Endothelial cell of umbilical vein (primary cell): ENCODE data around the gene KDM4C. TPM values are rescaled to one million over a fixed set of nuclear protein-coding genes. Genes with fewer than 3 reads are reported as not detected.

Experiments
- BruUV-seq: library from RNA; stranded (reverse); fragments of 400-500 nt; replicated peaks from 2 replicates; lab custom pipeline; 2021; lab: Mats Ljungman, UMichigan
- CTCF ChIA-PET: fragments of 300-600, 350-600 bp; sonication (Branson Sonifier 250); formaldehyde crosslinking; loops from one replicate; lab custom pipeline; 2021; ENCODE audit warnings: antibody characterized with exemption, inconsistent platforms; lab: Charles Lee
- POLR2A ChIA-PET: fragments of 300-600, 350-600 bp; sonication (Branson Sonifier 250); formaldehyde crosslinking; loops from one replicate; lab custom pipeline; 2021; ENCODE audit warnings: antibody characterized with exemption, inconsistent platforms; lab: Charles Lee
- DNase-seq: peaks from one replicate; pipeline ENCODE4 v3.0.0-alpha.2; 2011; ENCODE audit warnings: low read depth, low spot score
- FAIRE-seq: peaks from 2 replicates; lab custom pipeline; 2011; peaks lifted over from hg19 to GRCh38; lab: Jason Lieb, UNC
- H2AFZ ChIP-seq: 2 replicates; pipeline ENCODE4 v1.6.0; 2012; ENCODE audit warnings: low read depth, low read length, control low read depth, inconsistent platforms
- H3K27ac ChIP-seq: 2 replicates; pipeline ENCODE4 v1.5.1; 2011; ENCODE audit warnings: low read depth, mild to moderate bottlenecking, control low read depth, low read length, moderate library complexity; ENCODE audit not compliant: insufficient read depth
- H3K27me3 ChIP-seq, 2 experiments: 2 replicates each; pipeline versions ENCODE4 v1.6.0 to v1.6.1; 2011; ENCODE audit warnings: low read length in 2 of 2, mixed read lengths in 1 of 2; ENCODE audit not compliant: control insufficient read depth in 2 of 2, insufficient read depth in 2 of 2
- H3K36me3 ChIP-seq, 2 experiments: 2 replicates in 1 of 2; 3 replicates in 1 of 2; pipeline ENCODE4 v1.5.1; 2011; ENCODE audit warnings: low read length in 2 of 2, mild to moderate bottlenecking in 1 of 2, moderate library complexity in 1 of 2; ENCODE audit not compliant: control insufficient read depth in 2 of 2, insufficient read depth in 2 of 2; ENCODE audit errors: extremely low read depth in 1 of 2
- H3K4me1 ChIP-seq: 3 replicates; pipeline ENCODE4 v1.5.1; 2011; ENCODE audit warnings: mild to moderate bottlenecking, low read length; ENCODE audit not compliant: control insufficient read depth, insufficient read depth; ENCODE audit errors: extremely low read depth
- H3K4me2 ChIP-seq: 2 replicates; pipeline ENCODE4 v1.6.1; 2011; ENCODE audit warnings: low read length, control low read depth, mixed read lengths; ENCODE audit not compliant: insufficient read depth
- H3K4me3 ChIP-seq, 3 experiments: fragments of 200-600 bp in 1 of 3; sonication (generic), shearing (Covaris generic) in 1 of 3; replicated peaks in 1 of 3; 2 replicates each; pipeline ENCODE4 v1.5.1; 2011 to 2016; ENCODE audit warnings: control low read depth in 3 of 3, low read length in 3 of 3, mild to moderate bottlenecking in 2 of 3, inconsistent platforms in 1 of 3, low read depth in 1 of 3, moderate library complexity in 1 of 3; ENCODE audit not compliant: insufficient read depth in 1 of 3
- H3K79me2 ChIP-seq: 2 replicates; pipeline ENCODE4 v1.6.0; 2012; ENCODE audit warnings: low read length, inconsistent platforms; ENCODE audit not compliant: control insufficient read depth, insufficient read depth
- H3K9ac ChIP-seq: replicated peaks from 2 replicates; pipeline ENCODE3; 2011; ENCODE audit warnings: low read length, control low read depth; ENCODE audit not compliant: insufficient read depth; ENCODE audit errors: extremely low read depth
- H3K9me1 ChIP-seq: replicated peaks from 3 replicates; pipeline ENCODE4 v1.6.0; 2011; ENCODE audit warnings: mild to moderate bottlenecking, low read length; ENCODE audit not compliant: control insufficient read depth, insufficient read depth; ENCODE audit errors: extremely low read depth
- H3K9me3 ChIP-seq: replicated peaks from 2 replicates; pipeline ENCODE4 v1.5.1; 2012; ENCODE audit warnings: low read length, inconsistent platforms; ENCODE audit not compliant: control insufficient read depth, insufficient read depth
- H4K20me1 ChIP-seq: replicated peaks from 2 replicates; pipeline ENCODE3; 2011; ENCODE audit warnings: mild to moderate bottlenecking, low read length; ENCODE audit not compliant: control insufficient read depth, insufficient read depth; ENCODE audit errors: extremely low read depth
- EZH2 ChIP-seq: IDR thresholded peaks from 2 replicates; pipeline ENCODE4 v1.6.1; 2012; ENCODE audit warnings: borderline replicate concordance, low read depth, mild to moderate bottlenecking, moderate library complexity, low read length, inconsistent platforms; ENCODE audit not compliant: severe bottlenecking
- FOS ChIP-seq: IDR thresholded peaks from 2 replicates; pipeline ENCODE4 v1.6.1; 2011; ENCODE audit warnings: mild to moderate bottlenecking, low read length, moderate library complexity, borderline replicate concordance; ENCODE audit not compliant: insufficient read depth
- GATA2 ChIP-seq: IDR thresholded peaks from 2 replicates; pipeline ENCODE4 v1.7.0; 2011; ENCODE audit warnings: low read depth, mild to moderate bottlenecking, moderate library complexity, mixed read lengths, low read length; ENCODE audit not compliant: insufficient read length, insufficient read depth
- JUN ChIP-seq: IDR thresholded peaks from 2 replicates; pipeline ENCODE4 v1.6.1; 2011; ENCODE audit warnings: borderline replicate concordance, low read depth; ENCODE audit not compliant: insufficient read length, insufficient read depth
- MYC ChIP-seq: IDR thresholded peaks from one replicate; pipeline ENCODE4 v1.6.1; 2011; ENCODE audit warnings: mild to moderate bottlenecking, low read depth, low read length
- POLR2A ChIP-seq: IDR thresholded peaks from 2 replicates; pipeline ENCODE4 v1.6.1; 2012; ENCODE audit warnings: low read depth, mild to moderate bottlenecking, control low read depth, low read length
- POLR2AphosphoS5 ChIP-seq: IDR thresholded peaks from 2 replicates; pipeline ENCODE4 v1.6.1; 2012; ENCODE audit warnings: low read depth, mild to moderate bottlenecking, control low read depth, low read length, moderate library complexity; ENCODE audit not compliant: insufficient read depth
- dilution Hi-C: fragments of 300-500 bp; cut with MboI; formaldehyde crosslinking; loops from one replicate; pipeline ENCODE4 v1.15.0; 2019; ENCODE audit warnings: low sequenced_read_pairs; ENCODE audit not compliant: extremely low pct_ligation_motif_present
- intact Hi-C: fragments of 100-400 bp; cut with micrococcal nuclease; formaldehyde crosslinking; loops from one replicate; pipeline ENCODE4 v1.10.0; 2022
- polyA plus RNA-seq, 4 experiments: library from polyadenylated mRNA; depleted of rRNA in 3 of 4; stranded (reverse) in 3 of 4; unstranded in 1 of 4; fragments of >200 nt; gene quantifications; 2 replicates each; pipeline versions ENCODE4 v1.2.1 to v1.2.3, GENCODE V29; 2011 to 2012; ENCODE audit warnings: missing spikeins in 1 of 4
- total RNA-seq: library from RNA; stranded (reverse); gene quantifications from 2 replicates; pipeline ENCODE4 v1.2.3, GENCODE V29; 2021
- TF ChIP-seq, protein P1 (sequence below), 2 donors: IDR thresholded peaks; 1 replicate in 1 of 2; 2 replicates in 1 of 2; pipeline ENCODE4 v1.5.1; 2011; ENCODE audit warnings: low read length in 2 of 2, mild to moderate bottlenecking in 2 of 2, moderate library complexity in 2 of 2, control low read depth in 1 of 2, inconsistent platforms in 1 of 2, low read depth in 1 of 2; ENCODE audit not compliant: insufficient read depth in 1 of 2; ENCODE audit errors: extremely low read depth in 1 of 2
- TF ChIP-seq, protein P2 (sequence below): IDR thresholded peaks from 2 replicates; pipeline ENCODE4 v1.6.1; 2011; ENCODE audit not compliant: insufficient read depth, insufficient read length

Gene KDM4C
- total and polyA plus RNA-seq, 2 donors (not counting 3 experiments of a cell fraction or from before 2014, with no cell fraction given) = 5.4 to 15.0 TPM

GRCh38 chr9:7174884-7175283 lies 417.1 kb downstream of the KDM4C start:
- ChIA-PET CTCF (interaction anchor here (1.1 to 1.4 kb wide), 2 partner anchors 11 to 20 kb away, joined by 3 to 4 read pairs; no protein-coding TSS in a partner anchor), POLR2A (no interaction called here)
- Histone ChIP-seq H3K4me1 (no peaks in the 10 kb centered on the region), H3K9ac (no peak overlapping the region), H4K20me1 (no peaks in the 10 kb centered on the region), H3K9me1 (no peaks in the 10 kb centered on the region), H3K4me3 (no peak overlapping the region), H3K27me3 (no peaks in the 10 kb centered on the region), H3K9me3 (no peaks in the 10 kb centered on the region), H3K4me2 (no peak overlapping the region), H2AFZ (no peak overlapping the region), H3K79me2 (no peaks in the 10 kb centered on the region), H3K36me3 (no peaks in the 10 kb centered on the region), H3K27ac (no peak overlapping the region)
- BruUV-seq = no TSS peak
- TF ChIP-seq POLR2A (no peak), POLR2AphosphoS5 (no peak), GATA2 (no peak), JUN (no peak), MYC (no peak)
- TF ChIP-seq, protein P1, sequence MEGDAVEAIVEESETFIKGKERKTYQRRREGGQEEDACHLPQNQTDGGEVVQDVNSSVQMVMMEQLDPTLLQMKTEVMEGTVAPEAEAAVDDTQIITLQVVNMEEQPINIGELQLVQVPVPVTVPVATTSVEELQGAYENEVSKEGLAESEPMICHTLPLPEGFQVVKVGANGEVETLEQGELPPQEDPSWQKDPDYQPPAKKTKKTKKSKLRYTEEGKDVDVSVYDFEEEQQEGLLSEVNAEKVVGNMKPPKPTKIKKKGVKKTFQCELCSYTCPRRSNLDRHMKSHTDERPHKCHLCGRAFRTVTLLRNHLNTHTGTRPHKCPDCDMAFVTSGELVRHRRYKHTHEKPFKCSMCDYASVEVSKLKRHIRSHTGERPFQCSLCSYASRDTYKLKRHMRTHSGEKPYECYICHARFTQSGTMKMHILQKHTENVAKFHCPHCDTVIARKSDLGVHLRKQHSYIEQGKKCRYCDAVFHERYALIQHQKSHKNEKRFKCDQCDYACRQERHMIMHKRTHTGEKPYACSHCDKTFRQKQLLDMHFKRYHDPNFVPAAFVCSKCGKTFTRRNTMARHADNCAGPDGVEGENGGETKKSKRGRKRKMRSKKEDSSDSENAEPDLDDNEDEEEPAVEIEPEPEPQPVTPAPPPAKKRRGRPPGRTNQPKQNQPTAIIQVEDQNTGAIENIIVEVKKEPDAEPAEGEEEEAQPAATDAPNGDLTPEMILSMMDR (IDR thresholded peaks at IDR 0.05; ENCODE audit: extremely low read depth in 1 of 2, insufficient read depth in 1 of 2, low read depth in 1 of 2, low read length in 2 of 2) = no peak
- DNase-seq (no peak), FAIRE-seq (no peak)
- intact Hi-C loops (no loop called here), dilution Hi-C loops (no loop called here)

- TF ChIP-seq GATA2 (no peak), POLR2A (no peak), POLR2AphosphoS5 (no peak), EZH2 (no peak), MYC (no peak), FOS (no peak), JUN (no peak)
- TF ChIP-seq, protein P1 (IDR thresholded peaks at IDR 0.05; ENCODE audit: extremely low read depth in 1 of 2, insufficient read depth in 1 of 2, low read depth in 1 of 2, low read length in 2 of 2) = no peak
- TF ChIP-seq, protein P2, sequence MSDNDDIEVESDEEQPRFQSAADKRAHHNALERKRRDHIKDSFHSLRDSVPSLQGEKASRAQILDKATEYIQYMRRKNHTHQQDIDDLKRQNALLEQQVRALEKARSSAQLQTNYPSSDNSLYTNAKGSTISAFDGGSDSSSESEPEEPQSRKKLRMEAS = no peak
- POLR2A ChIA-PET = no interaction called here
- intact Hi-C loops = no loop called here
- no peak for DNase-seq
- no peaks in the 10 kb centered on the region for H3K4me1 ChIP-seq
- no TSS peak for BruUV-seq
- H3K9me3 ChIP-seq = no peaks in the 10 kb centered on the region
- no peaks in the 10 kb centered on the region for H3K36me3 ChIP-seq
- no peaks in the 10 kb centered on the region for H3K79me2 ChIP-seq
- CTCF ChIA-PET = no interaction called here
- H3K27ac ChIP-seq = no peak overlapping the region
- H4K20me1 ChIP-seq = no peaks in the 10 kb centered on the region
- H3K4me3 ChIP-seq = no peak overlapping the region
- H3K9ac ChIP-seq = no peak overlapping the region
- no peaks in the 10 kb centered on the region for H3K9me1 ChIP-seq
- dilution Hi-C loops = no loop called here
- no peak overlapping the region for H3K4me2 ChIP-seq
- no peak for FAIRE-seq
- H3K27me3 ChIP-seq = no peaks in the 10 kb centered on the region
- H2AFZ ChIP-seq = no peak overlapping the region
Measured at GRCh38 chr9:7176561-7176960, 418.8 kb downstream of the KDM4C start.
